ENCODE data around the gene ANXA10.
A peak's percentile ranks its signal among the peaks of the same experiment; 100 is the strongest.

- TF ChIP-seq TAF1 (IDR thresholded peaks at IDR 0.05; ENCODE audit: low read depth, low read length) (no peak), POLR2AphosphoS5 (IDR thresholded peaks at IDR 0.05; ENCODE audit: low read depth, low read length) (no peak), POLR2A (IDR thresholded peaks at IDR 0.05; ENCODE audit: low read depth, low read length) (no peak), SPI1 (IDR thresholded peaks at IDR 0.05; ENCODE audit: low read depth, low read length) (peak; percentile 71), POU2F2 (IDR thresholded peaks at IDR 0.05; ENCODE audit: low read depth, low read length) (no peak), PAX5 (IDR thresholded peaks at IDR 0.05; ENCODE audit: insufficient read depth, low read length, severe bottlenecking) (no peak)
Observed at GRCh38 chr4:168188754-168189153, 96.4 kb downstream of the ANXA10 start.
